GM19025 (cell line): ENCODE measurements around the gene FBLIM1.

Experiments
- ATAC-seq: cut with Tn5 transposase; IDR thresholded peaks from one replicate; pipeline ENCODE4 v1.9.1; 2021; ENCODE audit warnings: mild to moderate bottlenecking, low read depth, moderate library complexity; ENCODE audit not compliant: unreplicated experiment

The FBLIM1 gene

GRCh38 chr1:15764890-15765289 is 6.3 kb downstream of the FBLIM1 start:
- ATAC-seq: no peak

- ATAC-seq: no peak
Observed at GRCh38 chr1:15765495-15766194, 7.0 kb downstream of the FBLIM1 start.

GRCh38 chr1:15767941-15768340 is 9.3 kb downstream of the FBLIM1 start:
- ATAC-seq: no peak

GRCh38 chr1:15768388-15768787 is 9.8 kb downstream of the FBLIM1 start:
- no peak for ATAC-seq

GRCh38 chr1:15770313-15770962 is 11.8 kb downstream of the FBLIM1 start:
- ATAC-seq: no peak

GRCh38 chr1:15771836-15772515 is 13.4 kb downstream of the FBLIM1 start:
- no peak for ATAC-seq

- ATAC-seq: no peak
Observed at GRCh38 chr1:15775706-15776105, 17.1 kb downstream of the FBLIM1 start.

- ATAC-seq: no peak
Observed at GRCh38 chr1:15777909-15778707, 19.5 kb downstream of the FBLIM1 start.

- ATAC-seq: no peak
Observed at GRCh38 chr1:15785683-15786082, 27.1 kb downstream of the FBLIM1 start.

- ATAC-seq: no peak
Observed at GRCh38 chr1:15786581-15786980, 28.0 kb downstream of the FBLIM1 start.

GRCh38 chr1:15788624-15789301 is 30.2 kb downstream of the FBLIM1 start:
- no peak for ATAC-seq

GRCh38 chr1:15796086-15796462 is 37.5 kb downstream of the FBLIM1 start:
- ATAC-seq: no peak

GRCh38 chr1:15797614-15798390 is 39.2 kb downstream of the FBLIM1 start:
- ATAC-seq: no peak

- no peak for ATAC-seq
Observed at GRCh38 chr1:15799004-15799867, 40.6 kb downstream of the FBLIM1 start.

- ATAC-seq: no peak
Observed at GRCh38 chr1:15799928-15800835, 41.6 kb downstream of the FBLIM1 start.

- ATAC-seq: no peak
Observed at GRCh38 chr1:15802234-15802965, 43.8 kb downstream of the FBLIM1 start.

- ATAC-seq: no peak
Observed at GRCh38 chr1:15803380-15803779, 44.8 kb downstream of the FBLIM1 start.
